Prostate gland (tissue), 2 donors: ENCODE measurements around the gene WDR5.

ENCODE experiments used
- CTCF ChIP-seq, 4 experiments: fragments of 200-600 bp in 2 of 4; fragments of 450-650 bp in 2 of 4; sonication (generic) in 2 of 4; IDR thresholded peaks; 1 replicate in 3 of 4; 2 replicates in 1 of 4; pipeline ENCODE4 v1.5.1; 2016 to 2019; ENCODE audit warnings: antibody characterized with exemption in 4 of 4, mild to moderate bottlenecking in 2 of 4, moderate library complexity in 2 of 4
- POLR2A ChIP-seq: fragments of 450-650 bp; IDR thresholded peaks from one replicate; pipeline ENCODE4 v1.6.1; 2016; ENCODE audit warnings: antibody characterized with exemption, mild to moderate bottlenecking

GRCh38 chr9:134127065-134127580, 8.8 kb upstream of the WDR5 start:
- TF ChIP-seq CTCF (IDR thresholded peaks at IDR 0.05) = no peak
- TF ChIP-seq POLR2A = no peak
